HG03575 (cell line): ENCODE measurements around the gene QKI.
"Not testable (repeated sequence)": the region's sequence is repeated elsewhere in the genome, so short reads cannot be mapped to it uniquely, and the experiment has no call there.

Experiments
- ATAC-seq: cut with Tn5 transposase; IDR thresholded peaks from one replicate; pipeline ENCODE4 v1.9.1; 2021; ENCODE audit not compliant: unreplicated experiment, insufficient number of reproducible peaks, low FRiP score; ENCODE audit errors: extremely low read depth

Gene QKI

GRCh38 chr6:163414117-163414945 lies at the start of gene QKI:
QKI (plus strand) TSS chr6:163414718; CDS start chr6:163415194, 476 bp downstream.
- ATAC-seq: no peak

- ATAC-seq: no peak
Observed at GRCh38 chr6:163366288-163366687, 48.2 kb upstream of the QKI start.

DNA sequence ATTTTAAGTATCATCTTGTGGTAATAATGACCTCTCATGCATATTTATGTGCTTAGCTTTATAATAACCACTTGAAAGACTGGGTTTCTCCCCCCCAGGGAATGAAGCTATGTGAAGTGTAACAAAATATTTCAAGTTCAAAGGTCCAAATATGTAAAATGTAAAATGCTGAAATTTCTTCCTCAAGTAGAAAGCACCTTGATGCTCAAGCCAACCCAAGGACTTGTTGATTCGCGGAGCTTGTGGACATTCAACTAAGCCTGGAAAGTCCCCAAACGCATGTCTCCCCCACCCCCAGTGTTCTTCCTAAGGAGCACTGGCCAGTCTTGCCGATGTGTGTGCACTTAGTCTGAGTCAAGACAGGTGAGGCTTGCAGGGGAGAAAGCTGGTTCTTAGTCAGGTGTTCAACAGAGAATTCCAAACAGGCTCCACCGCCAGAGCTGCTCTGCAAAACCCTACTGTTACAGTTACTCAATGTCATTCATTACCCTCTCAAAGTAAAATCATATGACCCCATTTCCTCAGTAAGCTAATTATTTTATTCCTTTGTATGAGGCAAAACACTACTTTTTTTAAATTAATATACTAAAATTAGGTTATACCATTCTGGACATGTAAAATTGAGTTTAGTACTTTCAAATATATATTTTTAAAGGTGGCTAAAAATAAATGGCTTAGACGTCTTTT lies 46.9 kb upstream of the QKI start:
- ATAC-seq: no peak

DNA sequence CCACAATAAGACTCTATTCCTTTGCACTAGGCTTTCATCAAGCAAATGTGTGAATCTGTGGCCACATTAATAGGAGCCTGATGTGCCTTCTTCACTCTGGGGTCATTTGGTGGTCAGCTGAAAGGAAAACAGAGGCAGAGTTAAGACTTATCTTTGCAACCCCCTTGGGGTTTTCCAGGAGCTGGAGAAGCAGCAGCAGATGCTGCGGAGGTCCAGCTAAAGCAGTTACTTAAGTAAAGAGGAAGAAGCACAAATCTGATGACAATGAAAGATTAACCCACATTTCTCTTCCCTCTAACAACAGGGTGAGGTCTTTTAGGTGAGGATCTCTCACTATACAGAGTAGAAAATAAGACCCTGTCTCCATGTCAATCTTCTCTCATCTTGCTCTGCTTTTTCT lies 45.4 kb upstream of the QKI start:
- ATAC-seq: no peak

DNA sequence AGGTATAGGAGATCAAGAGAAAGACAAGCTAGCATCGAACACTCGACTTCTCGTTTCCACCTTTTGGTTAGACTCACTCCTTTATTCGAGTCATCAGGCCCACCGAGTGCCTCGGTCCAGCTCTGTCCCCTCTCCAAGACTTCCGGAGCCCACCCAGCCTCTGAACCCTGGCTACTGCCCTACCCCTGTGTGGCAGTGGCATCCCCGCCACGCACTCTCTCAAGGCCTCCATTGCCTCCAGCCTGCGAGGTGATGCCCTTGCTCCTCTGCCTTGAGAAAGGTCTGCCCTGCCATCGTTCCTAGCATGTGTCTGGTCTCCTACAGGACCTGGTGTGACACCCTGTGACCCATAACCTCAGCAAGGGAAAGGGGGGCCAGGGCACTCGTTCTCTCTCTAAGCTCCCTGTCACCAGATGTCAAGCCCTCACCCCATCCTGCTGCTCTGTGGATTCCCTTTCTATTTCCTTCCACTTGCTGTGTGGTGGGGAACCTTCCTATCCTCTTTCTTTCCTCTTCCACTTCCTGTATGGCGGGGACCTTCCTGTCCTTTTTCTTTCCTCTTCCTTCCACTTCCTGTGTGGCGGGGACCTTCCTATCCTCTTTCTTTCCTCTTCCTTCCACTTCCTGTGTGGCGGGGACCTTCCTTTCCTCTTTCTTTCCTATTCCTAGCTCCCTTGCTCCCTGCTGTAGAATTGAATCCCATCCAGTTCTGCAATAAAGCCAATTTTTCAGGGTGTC lies 44.7 kb upstream of the QKI start:
- no peak for ATAC-seq

DNA sequence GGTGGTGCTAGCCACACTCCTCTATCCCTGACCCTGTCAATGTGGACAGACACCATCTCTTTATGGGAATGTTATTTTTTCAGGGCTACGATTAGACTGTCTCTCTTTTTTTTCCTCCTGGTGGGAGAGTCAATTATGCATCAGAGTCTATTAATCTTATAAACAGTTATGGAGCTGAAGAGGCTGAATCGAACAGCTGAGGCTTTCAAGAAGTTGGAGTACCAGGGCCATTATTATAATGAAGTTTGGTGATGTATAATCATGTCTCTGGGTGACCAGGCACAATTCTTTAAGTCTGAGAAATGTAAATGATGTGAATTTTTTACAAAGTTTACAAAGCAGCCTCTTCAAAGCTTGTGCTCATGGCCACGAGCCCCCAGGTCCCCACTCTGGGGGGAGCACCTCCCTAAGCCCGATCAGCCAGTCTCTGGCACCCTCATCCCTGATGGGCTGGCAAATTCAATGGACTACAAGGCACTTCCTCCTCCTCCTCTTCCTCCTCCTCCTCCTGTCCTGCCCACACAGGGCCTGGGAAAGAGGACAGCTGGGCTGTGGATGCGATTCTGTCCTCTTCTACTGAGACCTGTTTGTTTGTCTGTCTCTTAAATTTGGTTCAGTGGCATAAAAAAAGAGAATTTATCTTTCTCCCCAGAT lies 43.9 kb upstream of the QKI start:
- no peak for ATAC-seq

DNA sequence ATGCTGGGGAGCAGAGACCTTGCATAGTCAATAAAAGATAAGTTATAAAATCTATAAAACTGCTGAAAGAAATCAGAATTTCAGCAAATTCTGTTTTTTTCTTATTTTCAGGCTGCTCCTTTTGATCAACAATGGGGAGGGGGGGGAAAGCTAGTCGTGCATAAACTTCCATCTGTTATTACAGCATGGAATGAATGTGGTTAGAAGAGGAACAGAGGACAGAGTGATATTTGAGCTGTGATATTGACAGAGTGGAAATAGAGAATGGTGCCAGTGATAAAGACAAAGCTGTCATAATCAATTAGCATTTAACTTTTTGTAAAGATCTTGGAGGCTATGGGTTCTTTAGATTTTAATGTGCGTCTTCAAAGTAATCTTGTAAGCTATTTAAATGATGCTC lies 43.4 kb upstream of the QKI start:
- ATAC-seq: no peak

DNA sequence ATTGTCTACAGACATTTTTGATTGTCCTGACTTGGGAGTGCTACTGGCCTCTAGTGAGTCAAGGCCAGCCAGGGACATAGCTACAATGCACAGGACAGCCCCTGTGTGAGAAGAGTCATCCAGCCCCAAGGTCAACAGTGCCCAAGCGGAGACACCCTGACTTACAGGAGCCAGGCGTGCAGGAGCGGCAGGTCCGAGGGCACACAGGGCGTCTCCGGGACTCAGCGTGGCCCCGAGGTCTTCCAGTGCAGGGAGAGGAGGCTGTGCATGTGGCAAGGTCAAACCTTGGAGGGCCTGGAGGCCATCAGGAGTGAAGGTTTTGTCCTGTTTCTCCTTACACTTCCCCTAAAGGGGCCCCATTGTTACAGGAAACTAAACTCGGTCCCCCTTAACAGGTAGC lies 41.3 kb upstream of the QKI start:
- ATAC-seq: no peak

DNA sequence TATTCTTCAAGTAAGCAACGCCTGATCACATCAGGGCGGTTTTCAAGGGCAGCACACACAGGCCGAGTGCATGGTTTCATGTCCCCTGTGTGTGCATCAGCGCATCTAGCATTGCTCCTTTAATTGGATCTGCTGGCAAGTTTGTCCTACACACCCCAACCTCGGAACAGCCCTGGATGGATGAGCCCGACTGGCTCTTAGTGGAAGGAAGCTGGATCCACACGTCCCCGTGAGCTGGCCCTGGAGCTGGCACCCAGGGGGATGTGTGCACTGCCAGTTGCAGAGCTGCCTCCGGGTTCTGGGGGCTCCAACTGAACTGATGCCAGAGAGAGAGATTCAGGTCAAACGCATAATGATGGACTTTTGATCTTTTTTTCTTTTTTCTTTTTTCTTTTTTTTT lies 39.2 kb upstream of the QKI start:
- ATAC-seq: no peak

DNA sequence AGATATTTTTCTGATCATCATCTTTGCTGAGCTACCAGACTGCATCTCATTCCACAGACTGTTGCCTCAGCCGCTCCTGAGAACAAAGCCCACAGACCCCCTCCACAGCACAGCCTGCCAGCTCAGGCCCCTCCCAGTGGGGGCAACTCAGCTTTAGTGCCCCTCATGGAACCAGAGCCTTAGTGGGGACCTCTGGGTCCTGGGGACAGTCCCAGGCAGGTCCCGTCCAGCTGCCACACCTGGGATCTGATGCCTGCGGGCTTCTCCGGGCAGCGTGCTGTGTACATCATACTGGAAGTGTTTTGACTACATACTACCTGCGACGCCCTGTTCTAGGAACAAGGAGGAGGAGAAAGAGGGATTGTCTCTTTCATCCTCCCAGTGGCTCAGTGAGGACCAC lies 38.3 kb upstream of the QKI start:
- ATAC-seq: no peak

GRCh38 chr6:163377561-163377960 lies 37.0 kb upstream of the QKI start:
- ATAC-seq: no peak

DNA sequence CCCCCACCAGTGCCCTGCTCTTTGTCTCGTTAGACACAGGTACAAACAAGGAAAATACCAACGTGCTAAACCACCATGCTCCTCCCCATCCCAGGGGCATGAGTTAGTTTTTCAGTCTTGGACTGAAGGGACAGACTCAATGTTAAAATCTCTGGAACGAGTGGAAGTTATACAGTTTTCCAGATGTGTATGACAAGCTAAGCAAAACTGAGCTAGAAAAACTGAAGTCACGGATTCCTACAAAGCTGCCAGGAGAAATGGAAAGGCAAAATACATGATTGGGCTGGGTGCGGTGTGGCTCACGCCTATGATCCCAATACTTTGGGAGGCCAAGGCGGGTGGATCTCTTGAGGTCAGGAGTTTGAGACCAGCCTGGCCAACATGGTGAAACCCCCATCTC lies 34.3 kb upstream of the QKI start:
- no peak for ATAC-seq

DNA sequence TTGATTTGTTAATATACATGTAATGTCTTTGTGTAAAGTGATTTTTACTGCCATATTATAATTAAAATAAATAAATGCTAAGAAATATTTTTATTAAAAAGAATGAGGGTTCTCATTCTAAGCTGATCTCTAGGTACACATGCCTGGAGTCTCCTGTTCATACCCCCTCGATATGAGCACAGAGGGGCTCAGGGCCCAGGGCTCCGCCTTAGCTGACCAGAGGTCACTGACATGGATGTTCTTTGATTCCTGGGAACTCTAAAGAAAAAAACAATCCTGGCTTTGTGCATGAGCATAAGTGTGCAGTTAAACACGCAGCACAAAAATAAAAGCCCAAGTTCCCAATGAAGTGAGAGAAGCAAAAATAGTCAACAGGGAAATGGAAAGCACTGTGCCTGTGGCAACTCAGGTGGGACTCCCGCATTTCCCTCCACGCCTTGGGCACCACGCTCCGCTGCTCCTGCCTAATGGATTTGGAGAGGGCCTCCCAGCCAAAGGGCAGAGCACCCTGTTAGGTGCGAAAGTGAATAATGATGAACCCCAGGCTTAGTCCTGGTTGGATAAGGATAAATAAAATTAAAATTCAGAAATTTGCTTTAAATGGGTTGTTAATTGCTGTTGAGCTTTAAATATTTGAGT lies 33.3 kb upstream of the QKI start:
- ATAC-seq: no peak

GRCh38 chr6:163383396-163383795 lies 31.1 kb upstream of the QKI start:
- ATAC-seq: not testable (repeated sequence)

- no peak for ATAC-seq
Observed at GRCh38 chr6:163383912-163384311, 30.6 kb upstream of the QKI start.

DNA sequence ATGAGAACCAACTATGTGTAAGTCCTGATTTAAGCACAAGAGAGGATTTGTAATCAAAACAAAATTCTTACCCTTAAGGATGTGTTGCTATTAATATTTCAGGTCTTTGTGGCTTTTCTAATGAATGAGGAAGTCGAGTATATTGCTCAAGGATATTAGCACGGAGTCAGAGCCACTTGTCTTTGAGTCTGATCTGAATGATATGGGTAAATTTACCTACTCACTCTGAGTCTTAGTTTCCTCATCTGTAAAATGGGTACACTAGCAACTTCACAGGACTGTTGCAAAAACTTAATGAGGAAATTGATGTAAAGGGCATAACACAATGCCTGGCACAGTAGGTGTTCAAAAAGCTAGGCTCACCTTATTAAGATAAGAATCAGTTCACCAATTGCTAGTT lies 30.0 kb upstream of the QKI start:
- ATAC-seq: no peak

GRCh38 chr6:163385503-163385902 lies 29.0 kb upstream of the QKI start:
- not testable (repeated sequence) for ATAC-seq

DNA sequence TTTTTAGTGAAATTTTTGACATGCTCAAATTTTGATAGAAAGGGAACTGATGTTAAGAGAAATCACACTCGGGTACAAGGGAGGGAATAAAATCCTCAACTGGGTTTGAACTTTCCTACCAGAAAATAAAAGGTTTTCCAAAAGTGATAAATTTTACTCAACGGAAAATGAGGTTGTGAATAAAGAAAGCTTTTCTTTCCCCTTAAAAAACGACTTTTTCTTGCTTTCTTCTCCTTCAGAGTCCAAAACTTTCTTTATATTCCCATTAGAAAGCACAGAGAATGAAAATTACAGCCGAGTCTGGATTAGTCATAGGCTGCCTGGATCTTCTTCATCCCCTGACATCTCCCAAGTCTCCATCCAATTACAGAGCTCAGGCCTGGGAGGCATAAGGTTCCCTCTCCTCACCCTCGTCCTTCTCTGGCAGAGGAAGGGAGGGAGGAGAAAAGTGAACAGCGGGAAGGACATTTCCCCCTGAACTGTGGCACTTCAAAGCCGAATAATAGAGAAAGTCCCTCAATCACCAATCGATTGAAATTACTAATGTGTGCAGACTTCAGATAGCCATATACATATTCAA lies 28.1 kb upstream of the QKI start:
- no peak for ATAC-seq

GRCh38 chr6:163387317-163387716 lies 27.2 kb upstream of the QKI start:
- no peak for ATAC-seq
